K562 (cell line): ENCODE data around the gene MDP1. TPM values are rescaled to one million over a fixed set of nuclear protein-coding genes. Genes with fewer than 3 reads are reported as not detected.

Source experiments
- BRCA1 ChIP-seq, 2 experiments: fragments of 450-650 bp in 1 of 2; sonication (generic) in 1 of 2; formaldehyde crosslinking in 1 of 2; IDR thresholded peaks; 2 replicates each; pipeline versions ENCODE4 v1.5.0 to v1.6.1; 2017 to 2020; ENCODE audit warnings: mild to moderate bottlenecking in 1 of 2, missing genetic modification reagents in 1 of 2
- CEBPB ChIP-seq: fragments of 450-650 bp; IDR thresholded peaks from 2 replicates; pipeline ENCODE4 v1.6.1; 2016; ENCODE audit warnings: missing genetic modification characterization, missing compliant biosample characterization
- CREB3 ChIP-seq: fragments of 450-650 bp; conservative IDR thresholded peaks from 2 replicates; pipeline ENCODE4 v1.6.1; 2016; ENCODE audit warnings: missing genetic modification characterization, low read depth, mild to moderate bottlenecking, missing compliant biosample characterization, moderate library complexity
- CSDE1 ChIP-seq, 2 experiments: fragments of 450-650 bp; IDR thresholded peaks; 2 replicates each; pipeline ENCODE4 v1.6.1; 2016; ENCODE audit warnings: mild to moderate bottlenecking in 1 of 2
- FOS ChIP-seq: IDR thresholded peaks from 3 replicates; pipeline ENCODE4 v1.6.1; 2011; ENCODE audit not compliant: insufficient read length; ENCODE audit errors: extremely low read depth
- GABPA ChIP-seq: fragments of 200-800 bp; sonication (Bioruptor generic); conservative IDR thresholded peaks from 2 replicates; pipeline ENCODE4 v1.6.1; 2016; ENCODE audit warnings: low read depth, missing genetic modification characterization, missing compliant biosample characterization
- GTF2E2 ChIP-seq: fragments of 200-800 bp; sonication (Bioruptor generic); IDR thresholded peaks from 2 replicates; pipeline ENCODE4 v1.6.1; 2016; ENCODE audit warnings: missing genetic modification characterization, missing compliant biosample characterization
- MTA3 ChIP-seq: fragments of 450-650 bp; formaldehyde crosslinking; IDR thresholded peaks from 2 replicates; pipeline ENCODE4 v1.6.1; 2017; ENCODE audit warnings: mild to moderate bottlenecking, borderline replicate concordance
- NR2F6 ChIP-seq: fragments of 450-650 bp; formaldehyde crosslinking; IDR thresholded peaks from 2 replicates; pipeline ENCODE4 v1.4.0; 2020; ENCODE audit warnings: mild to moderate bottlenecking
- PKNOX1 ChIP-seq: fragments of 450-650 bp; IDR thresholded peaks from 2 replicates; pipeline ENCODE4 v1.6.1; 2016
- TFE3 ChIP-seq: fragments of 450-650 bp; formaldehyde crosslinking; IDR thresholded peaks from 2 replicates; pipeline ENCODE4 v1.4.0; 2020; ENCODE audit warnings: mild to moderate bottlenecking, mixed read lengths
- USF1 ChIP-seq: sonication (generic); formaldehyde crosslinking; IDR thresholded peaks from 2 replicates; pipeline ENCODE4 v1.9.0; 2022; ENCODE audit warnings: mild to moderate bottlenecking, missing genetic modification reagents
- polyA plus RNA-seq, 8 experiments: library from polyadenylated mRNA; depleted of rRNA in 4 of 8; stranded (reverse) in 5 of 8; unstranded in 3 of 8; fragments of >200 nt; fragmentation: Nextera tagmentation in 2 of 8; fragmentation: Illumina TruSeq in 1 of 8; extraction: Ambion mirVana in 2 of 8; extraction: Trizol in 1 of 8; gene quantifications; 2 replicates each; pipeline versions ENCODE4 v1.2.1 to v1.2.3, GENCODE V29; 2011 to 2014; ENCODE audit warnings: inconsistent platforms in 1 of 8, missing spikeins in 1 of 8
- total RNA-seq, 7 experiments: library from RNA; depleted of rRNA in 6 of 7; stranded (reverse); fragments of >200 nt in 6 of 7; fragmentation: Illumina TruSeq in 2 of 7; extraction: Trizol in 2 of 7; gene quantifications; 2 replicates each; pipeline versions ENCODE4 v1.2.1 to v1.2.3, GENCODE V29; 2011 to 2021; ENCODE audit warnings: low replicate concordance in 1 of 7
- TF ChIP-seq, protein P1 (sequence below), 2 experiments: fragments of 450-650 bp in 1 of 2; sonication (generic) in 1 of 2; formaldehyde crosslinking in 1 of 2; IDR thresholded peaks in 1 of 2; conservative IDR thresholded peaks in 1 of 2; 2 replicates each; pipeline versions ENCODE4 v1.6.1 to v1.8.1; 2016 to 2023; ENCODE audit warnings: mild to moderate bottlenecking in 2 of 2, moderate library complexity in 2 of 2, inconsistent platforms in 1 of 2, missing genetic modification reagents in 1 of 2
- TF ChIP-seq, protein P2 (sequence below): fragments of 450-650 bp; formaldehyde crosslinking; IDR thresholded peaks from 2 replicates; pipeline ENCODE4 v1.4.0; 2020; ENCODE audit warnings: mild to moderate bottlenecking, moderate library complexity
- TF ChIP-seq, protein P3 (sequence below): sonication (generic); formaldehyde crosslinking; IDR thresholded peaks from 2 replicates; pipeline ENCODE4 v1.8.0; 2022; ENCODE audit warnings: mild to moderate bottlenecking, missing genetic modification reagents

The MDP1 gene
- total and polyA plus RNA-seq, 9 of the 15 experiments (the other 6 are each of a cell fraction or from before 2014, with no cell fraction given), result 2.7 to 29.6 (median 11.0) TPM

DNA sequence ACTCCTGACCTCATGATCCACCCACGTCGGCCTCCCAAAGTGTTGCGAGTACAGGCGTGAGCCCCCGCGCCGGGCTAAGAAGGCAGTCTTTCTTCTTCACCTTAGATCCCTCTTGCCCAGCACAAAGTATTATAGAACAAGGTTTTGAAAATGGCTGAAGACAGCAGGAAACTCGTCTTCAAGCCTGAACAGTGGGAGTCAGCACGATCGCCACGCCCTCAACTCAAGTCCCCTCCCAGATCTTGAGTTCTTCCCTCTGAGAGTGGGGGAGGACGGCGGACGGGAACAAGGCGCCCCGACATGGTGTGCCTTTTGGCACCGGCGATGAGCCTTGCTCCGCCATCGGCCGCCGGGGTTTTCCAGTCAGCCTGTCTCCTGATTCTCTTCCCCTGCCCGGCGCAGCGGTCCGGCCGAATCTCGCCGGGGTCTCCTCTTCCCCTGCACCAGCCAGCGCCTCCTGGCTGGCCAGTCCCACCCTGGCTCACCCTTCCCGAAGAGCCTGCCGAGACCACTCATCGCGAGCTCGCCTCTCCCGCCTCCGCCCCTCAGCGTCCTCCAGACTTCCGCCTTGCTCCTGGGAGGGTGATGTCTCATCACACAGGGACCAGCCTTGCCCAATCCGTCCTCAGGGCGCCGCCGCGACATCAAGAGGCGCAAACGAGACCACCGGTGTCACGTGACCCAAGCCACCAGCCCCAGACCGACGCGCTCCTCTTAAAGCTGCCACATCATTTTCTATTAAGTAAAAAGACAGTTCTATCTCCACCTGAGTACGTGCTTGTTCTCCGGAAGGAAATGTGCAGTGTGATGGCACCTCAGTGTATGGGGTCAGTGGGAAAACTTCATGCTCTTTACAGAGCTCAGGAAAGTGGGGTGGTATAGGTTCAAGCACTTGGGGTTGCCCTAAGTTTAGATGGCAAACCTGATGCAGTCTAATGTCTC lies 2.7 kb downstream of the MDP1 start, which contains the start of gene CHMP4A (continued):
- TF ChIP-seq TFE3 (CRISPR knock-in tag) (peak; percentile 99), CEBPB (tag) (peak; percentile 62), GABPA (tag) (peak; percentile 75), USF1 (CRISPR knock-in tag) (peak; percentile 98), CSDE1 (IDR thresholded peaks at IDR 0.05) (peak in 1 of 2 experiments; percentile 58; a peak in 1 of 4 replicates), MTA3 (0 out of 2 replicates have a peak, but pooled peaks have one; percentile 75), BRCA1 (IDR thresholded peaks at IDR 0.05) (no peak), BRCA1 (CRISPR knock-in tag; IDR thresholded peaks at IDR 0.05) (0 out of 2 replicates have a peak, but pooled peaks have one; percentile 68), PKNOX1 (peak; percentile 54; the same call in 1 of the 2 replicates), CREB3 (tag) (no peak), FOS (peak; percentile 48), GTF2E2 (tag) (peak; percentile 49; the same call in 1 of the 2 replicates), NR2F6 (CRISPR knock-in tag) (peak; percentile 52; the same call in 1 of the 2 replicates)
- TF ChIP-seq, protein P1, sequence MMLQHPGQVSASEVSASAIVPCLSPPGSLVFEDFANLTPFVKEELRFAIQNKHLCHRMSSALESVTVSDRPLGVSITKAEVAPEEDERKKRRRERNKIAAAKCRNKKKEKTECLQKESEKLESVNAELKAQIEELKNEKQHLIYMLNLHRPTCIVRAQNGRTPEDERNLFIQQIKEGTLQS (IDR thresholded peaks at IDR 0.05), result 0 out of 2 replicates have a peak, but pooled peaks have one; percentile 33
- TF ChIP-seq, protein P1 (CRISPR knock-in tag; conservative IDR thresholded peaks at IDR 0.05), result no peak
- TF ChIP-seq, protein P2, sequence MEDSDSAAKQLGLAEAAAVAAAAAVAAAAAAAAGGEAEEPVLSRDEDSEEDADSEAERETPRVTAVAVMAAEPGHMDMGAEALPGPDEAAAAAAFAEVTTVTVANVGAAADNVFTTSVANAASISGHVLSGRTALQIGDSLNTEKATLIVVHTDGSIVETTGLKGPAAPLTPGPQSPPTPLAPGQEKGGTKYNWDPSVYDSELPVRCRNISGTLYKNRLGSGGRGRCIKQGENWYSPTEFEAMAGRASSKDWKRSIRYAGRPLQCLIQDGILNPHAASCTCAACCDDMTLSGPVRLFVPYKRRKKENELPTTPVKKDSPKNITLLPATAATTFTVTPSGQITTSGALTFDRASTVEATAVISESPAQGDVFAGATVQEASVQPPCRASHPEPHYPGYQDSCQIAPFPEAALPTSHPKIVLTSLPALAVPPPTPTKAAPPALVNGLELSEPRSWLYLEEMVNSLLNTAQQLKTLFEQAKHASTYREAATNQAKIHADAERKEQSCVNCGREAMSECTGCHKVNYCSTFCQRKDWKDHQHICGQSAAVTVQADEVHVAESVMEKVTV, result peak; percentile 21; the same call in 1 of the 2 replicates
- TF ChIP-seq, protein P3, sequence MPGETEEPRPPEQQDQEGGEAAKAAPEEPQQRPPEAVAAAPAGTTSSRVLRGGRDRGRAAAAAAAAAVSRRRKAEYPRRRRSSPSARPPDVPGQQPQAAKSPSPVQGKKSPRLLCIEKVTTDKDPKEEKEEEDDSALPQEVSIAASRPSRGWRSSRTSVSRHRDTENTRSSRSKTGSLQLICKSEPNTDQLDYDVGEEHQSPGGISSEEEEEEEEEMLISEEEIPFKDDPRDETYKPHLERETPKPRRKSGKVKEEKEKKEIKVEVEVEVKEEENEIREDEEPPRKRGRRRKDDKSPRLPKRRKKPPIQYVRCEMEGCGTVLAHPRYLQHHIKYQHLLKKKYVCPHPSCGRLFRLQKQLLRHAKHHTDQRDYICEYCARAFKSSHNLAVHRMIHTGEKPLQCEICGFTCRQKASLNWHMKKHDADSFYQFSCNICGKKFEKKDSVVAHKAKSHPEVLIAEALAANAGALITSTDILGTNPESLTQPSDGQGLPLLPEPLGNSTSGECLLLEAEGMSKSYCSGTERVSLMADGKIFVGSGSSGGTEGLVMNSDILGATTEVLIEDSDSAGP (CRISPR knock-in tag), result peak; percentile 92
